K562 (cell line): ENCODE measurements around the gene SPON1. TPM values are rescaled to one million over a fixed set of nuclear protein-coding genes. Genes with fewer than 3 reads are reported as not detected.

Experiments used
- ATAC-seq: fragments of 200-7000 bp; cut with Tn5 transposase; 3 replicates; pipeline ENCODE4 v1.9.1; 2020; ENCODE audit warnings: moderate library complexity
- BruUV-seq: library from RNA; stranded (reverse); fragments of 400-500 nt; replicated peaks from 2 replicates; lab custom pipeline; 2021; lab: Mats Ljungman, UMichigan
- CTCF ChIA-PET: fragments of 300-600 bp; formaldehyde crosslinking; extraction: SDS; loops from one replicate; lab custom pipeline; 2021; ENCODE audit warnings: low intra/inter-chr PET ratio; lab: Yijun Ruan, JAX
- POLR2A ChIA-PET: fragments of 300-600, 350-650 bp; sonication (Branson Sonifier 250); formaldehyde crosslinking; extraction: SDS; loops from one replicate; lab custom pipeline; 2021; ENCODE audit warnings: antibody characterized with exemption, inconsistent platforms; lab: Yijun Ruan, JAX
- DNase-seq, 4 experiments: peaks; one replicate each; pipeline versions ENCODE4 v3.0.0 to v3.0.0-alpha.2; 2011 to 2018; ENCODE audit warnings: low spot score in 3 of 4, mixed read lengths in 3 of 4; ENCODE audit errors: extremely low read depth in 1 of 4
- FAIRE-seq: peaks from 2 replicates; lab custom pipeline; 2011; peaks lifted over from hg19 to GRCh38; lab: Jason Lieb, UNC
- H2AFZ ChIP-seq: 2 replicates; pipeline ENCODE4 v1.6.0; 2011; ENCODE audit warnings: low read depth, low read length, control low read depth, inconsistent platforms
- H3K27ac ChIP-seq: fragments of 200-600 bp; 3 replicates; pipeline ENCODE4 v1.8.0; 2011; ENCODE audit warnings: low read depth, mild to moderate bottlenecking, control low read depth, inconsistent platforms, low read length, moderate library complexity, mixed read lengths; ENCODE audit errors: extremely low read depth
- H3K27me3 ChIP-seq, 2 experiments: fragments of 300-600 bp in 1 of 2; 2 replicates in 1 of 2; 3 replicates in 1 of 2; pipeline versions ENCODE4 v1.6.0 to v1.8.0; 2011; ENCODE audit warnings: inconsistent platforms in 2 of 2, low read length in 2 of 2, mild to moderate bottlenecking in 1 of 2, mixed read lengths in 1 of 2, moderate library complexity in 1 of 2; ENCODE audit not compliant: control insufficient read depth in 2 of 2, insufficient read depth in 2 of 2
- H3K36me3 ChIP-seq: fragments of 300-600 bp; 3 replicates; pipeline ENCODE4 v1.8.0; 2011; ENCODE audit warnings: mild to moderate bottlenecking, low read length, inconsistent platforms; ENCODE audit not compliant: control insufficient read depth, insufficient read depth
- H3K4me1 ChIP-seq, 2 experiments: fragments of 200-600 bp in 1 of 2; replicated peaks in 1 of 2; 2 replicates in 1 of 2; 3 replicates in 1 of 2; pipeline versions ENCODE4 v1.5.1 to v1.8.0; 2011; ENCODE audit warnings: inconsistent platforms in 2 of 2, low read length in 2 of 2, mild to moderate bottlenecking in 1 of 2, mixed read lengths in 1 of 2, moderate library complexity in 1 of 2; ENCODE audit not compliant: control insufficient read depth in 2 of 2, insufficient read depth in 2 of 2
- H3K4me2 ChIP-seq: 2 replicates; pipeline ENCODE4 v1.6.1; 2011; ENCODE audit warnings: low read length, control low read depth, inconsistent platforms, mixed read lengths; ENCODE audit not compliant: insufficient read depth
- H3K4me3 ChIP-seq: fragments of 200-600 bp; sonication (generic), shearing (Covaris generic); 2 replicates; pipeline ENCODE4 v1.5.1; 2016; ENCODE audit warnings: control low read depth, inconsistent platforms
- H3K79me2 ChIP-seq: fragments of 200-600 bp; 3 replicates; pipeline ENCODE4 v1.8.0; 2011; ENCODE audit warnings: low read length, inconsistent platforms; ENCODE audit not compliant: control insufficient read depth, insufficient read depth
- H3K9ac ChIP-seq, 2 experiments: 2 replicates each; pipeline versions ENCODE4 v1.6.0 to v1.6.1; 2011; ENCODE audit warnings: low read depth in 2 of 2, low read length in 2 of 2, control low read depth in 1 of 2, inconsistent platforms in 1 of 2, mild to moderate bottlenecking in 1 of 2, mixed read lengths in 1 of 2; ENCODE audit not compliant: insufficient read depth in 1 of 2
- H3K9me1 ChIP-seq: one replicate; pipeline ENCODE4 v1.6.0; 2011; ENCODE audit warnings: inconsistent platforms, mild to moderate bottlenecking, low read length, moderate library complexity; ENCODE audit not compliant: control insufficient read depth, insufficient read depth
- H3K9me3 ChIP-seq: replicated peaks from 2 replicates; pipeline ENCODE4 v1.5.1; 2011; ENCODE audit warnings: low read depth, low read length, inconsistent platforms; ENCODE audit not compliant: control insufficient read depth, insufficient read depth
- H4K20me1 ChIP-seq: replicated peaks from 2 replicates; pipeline ENCODE4 v1.6.1; 2011; ENCODE audit warnings: low read length, inconsistent platforms, mixed read lengths; ENCODE audit not compliant: control insufficient read depth, insufficient read depth
- C11orf30 ChIP-seq: fragments of 450-650 bp; IDR thresholded peaks from 2 replicates; pipeline ENCODE4 v1.6.1; 2016; ENCODE audit warnings: low read depth, mild to moderate bottlenecking
- CHD2 ChIP-seq: IDR thresholded peaks from 2 replicates; pipeline ENCODE4 v1.6.1; 2011; ENCODE audit warnings: low read depth, low read length
- CTBP1 ChIP-seq: fragments of 450-650 bp; IDR thresholded peaks from 2 replicates; pipeline ENCODE4 v1.6.1; 2016; ENCODE audit warnings: borderline replicate concordance
- FOXA1 ChIP-seq: fragments of 450-650 bp; IDR thresholded peaks from 2 replicates; pipeline ENCODE4 v1.6.1; 2016; ENCODE audit warnings: mild to moderate bottlenecking, borderline replicate concordance
- FOXP1 ChIP-seq: sonication (generic); formaldehyde crosslinking; IDR thresholded peaks from 2 replicates; pipeline ENCODE4 v1.8.0; 2022; ENCODE audit warnings: mild to moderate bottlenecking, missing genetic modification reagents
- GABPB1 ChIP-seq: sonication (generic); formaldehyde crosslinking; IDR thresholded peaks from 2 replicates; pipeline ENCODE4 v1.8.0; 2022; ENCODE audit warnings: mild to moderate bottlenecking, missing genetic modification reagents
- IFI16 ChIP-seq: fragments of 250-450 bp; sonication (Bioruptor Pico); IDR thresholded peaks from 2 replicates; pipeline ENCODE4 v2.1.2; 2022; ENCODE audit warnings: mild to moderate bottlenecking, inconsistent platforms
- POLR2AphosphoS2 ChIP-seq: IDR thresholded peaks from 2 replicates; pipeline ENCODE4 v1.6.1; 2012; ENCODE audit warnings: low read length, improper control_type of control experiment
- PRPF4 ChIP-seq: fragments of 200-400 bp; formaldehyde crosslinking; IDR thresholded peaks from one replicate; pipeline ENCODE4 v1.6.1; 2017; ENCODE audit warnings: low read length, low read depth, mild to moderate bottlenecking; ENCODE audit not compliant: insufficient read depth, poor library complexity, severe bottlenecking
- RHOXF2B ChIP-seq: fragments of 250-450 bp; sonication (Bioruptor Pico); conservative IDR thresholded peaks from 2 replicates; pipeline ENCODE4 v1.5.1; 2021
- STAT5A ChIP-seq: IDR thresholded peaks from 2 replicates; pipeline ENCODE4 v1.6.1; 2012; ENCODE audit warnings: low read length, inconsistent platforms, borderline replicate concordance
- U2AF2 ChIP-seq: fragments of 200-400 bp; formaldehyde crosslinking; optimal IDR thresholded peaks from 2 replicates; pipeline ENCODE3; 2017; ENCODE audit warnings: low read depth, mild to moderate bottlenecking, low read length
- ZNF282 ChIP-seq: sonication (generic); formaldehyde crosslinking; IDR thresholded peaks from 2 replicates; pipeline ENCODE4 v1.8.1; 2023; ENCODE audit warnings: missing genetic modification reagents
- WGBS: fragments of 100-300 bp; shearing (Covaris generic); methylation state at CpG from one replicate; pipeline ENCODE4 v1.1.6; 2016; ENCODE audit warnings: low coverage, mixed read lengths; ENCODE audit not compliant: insufficient coverage; ENCODE audit errors: missing lambda C conversion rate; 5-methylcytosine and 5-hydroxymethylcytosine counted together
- in situ Hi-C: fragments of 300-500 bp; cut with MboI; formaldehyde crosslinking; loops from 4 replicates; pipeline ENCODE4 v1.15.0; 2018; ENCODE audit warnings: inconsistent platforms, mixed read lengths
- intact Hi-C: fragments of 100-400 bp; cut with micrococcal nuclease; formaldehyde crosslinking; loops from 2 replicates; pipeline ENCODE4 v1.14.2; 2022
- polyA plus RNA-seq, 8 experiments: library from polyadenylated mRNA; depleted of rRNA in 4 of 8; stranded (reverse) in 5 of 8; unstranded in 3 of 8; fragments of >200 nt; fragmentation: Nextera tagmentation in 2 of 8; fragmentation: Illumina TruSeq in 1 of 8; extraction: Ambion mirVana in 2 of 8; extraction: Trizol in 1 of 8; gene quantifications; 2 replicates each; pipeline versions ENCODE4 v1.2.1 to v1.2.3, GENCODE V29; 2011 to 2014; ENCODE audit warnings: inconsistent platforms in 1 of 8, missing spikeins in 1 of 8
- total RNA-seq, 7 experiments: library from RNA; depleted of rRNA in 6 of 7; stranded (reverse); fragments of >200 nt in 6 of 7; fragmentation: Illumina TruSeq in 2 of 7; extraction: Trizol in 2 of 7; gene quantifications; 2 replicates each; pipeline versions ENCODE4 v1.2.1 to v1.2.3, GENCODE V29; 2011 to 2021; ENCODE audit warnings: low replicate concordance in 1 of 7
- TF ChIP-seq, protein P1 (sequence below): IDR thresholded peaks from 2 replicates; pipeline ENCODE4 v1.6.1; 2012; ENCODE audit warnings: low read depth, low read length, improper control_type of control experiment, borderline replicate concordance
- TF ChIP-seq, protein P2 (sequence below), 2 experiments: fragments of 450-650 bp in 1 of 2; IDR thresholded peaks; 2 replicates each; pipeline ENCODE4 v1.6.1; 2011 to 2017; ENCODE audit warnings: low read depth in 2 of 2, antibody characterized with exemption in 1 of 2, borderline replicate concordance in 1 of 2, low read length in 1 of 2, mild to moderate bottlenecking in 1 of 2, mixed read lengths in 1 of 2; ENCODE audit not compliant: control insufficient read depth in 1 of 2
- TF ChIP-seq, protein P3 (sequence below): sonication (generic); formaldehyde crosslinking; IDR thresholded peaks from 2 replicates; pipeline ENCODE4 v1.8.1; 2022; ENCODE audit warnings: missing genetic modification reagents

Gene SPON1
- total and polyA plus RNA-seq, 9 of the 15 experiments (the other 6 are each of a cell fraction or from before 2014, with no cell fraction given): 0.04 to 0.06 TPM; not detected in 7

DNA sequence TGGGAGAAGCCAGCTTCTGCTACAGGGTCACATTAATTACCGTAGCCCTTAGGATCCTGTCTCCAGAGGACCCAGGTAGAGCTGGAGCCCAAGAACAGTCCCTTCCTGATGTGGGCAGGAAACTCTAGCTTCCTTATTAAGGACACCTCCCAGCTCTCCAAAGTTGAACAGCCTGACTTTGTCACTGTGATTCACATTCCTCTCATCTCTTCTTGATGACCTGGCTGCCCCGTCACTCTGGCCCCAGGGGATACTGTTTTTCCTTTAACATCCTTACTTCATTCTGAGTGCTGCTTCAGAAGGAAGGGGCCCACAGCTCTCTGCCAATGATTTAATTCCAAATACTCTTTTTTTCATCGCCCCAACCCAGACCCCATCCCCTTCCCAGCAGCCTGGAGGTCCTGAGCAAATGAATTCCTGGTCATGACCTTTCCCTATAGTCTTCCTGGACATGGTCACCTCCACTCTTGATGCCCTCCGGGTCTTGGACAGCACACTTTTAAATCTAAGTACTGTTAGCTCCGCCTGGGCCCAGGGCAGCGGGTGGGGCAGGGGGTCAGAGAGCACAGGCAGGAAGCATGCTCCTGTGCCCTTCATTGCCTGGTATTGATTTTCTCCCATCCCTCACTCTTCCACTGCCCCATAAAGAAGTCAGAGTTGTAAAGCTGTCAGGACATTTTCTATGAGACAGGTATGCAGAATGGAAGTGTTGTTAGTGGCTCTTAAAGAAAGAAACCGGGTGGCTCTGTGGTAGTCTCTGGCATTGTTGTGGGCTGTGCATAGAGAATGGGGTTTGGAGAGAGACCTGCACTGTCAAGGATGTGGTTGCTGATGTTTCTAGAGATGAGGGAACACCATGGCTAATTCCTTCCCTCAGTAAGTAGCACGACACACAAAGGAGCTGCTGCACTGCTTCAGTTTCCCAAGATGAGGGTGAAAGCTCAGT is 22.3 kb upstream of the SPON1 start:
- FAIRE-seq: no peak
- no peaks in the 10 kb centered on the region; a peak in 1 of 5 replicates for H3K27me3 ChIP-seq
- H3K9ac ChIP-seq: no peak overlapping the region
- ATAC-seq: no peak
- no peaks in the 10 kb centered on the region; the same call in 1 of the 2 replicates for H4K20me1 ChIP-seq
- CTCF ChIA-PET: no interaction called here
- H3K4me3 ChIP-seq: no peak overlapping the region
- peak overlapping the region; percentile 81; the same call in 1 of the 2 replicates for H2AFZ ChIP-seq
- no peak for DNase-seq
- POLR2A ChIA-PET: interaction anchor here (0.9 kb wide), 1 partner anchor 12 kb away, joined by 3 read pairs; no protein-coding TSS in a partner anchor
- peaks cover 0 to 2% of the 10 kb centered on the region in 2 experiments; a peak in 1 of 5 replicates for H3K4me1 ChIP-seq
- intact Hi-C loops (no loop called here), in situ Hi-C loops (no loop called here)
- no peaks in the 10 kb centered on the region for H3K79me2 ChIP-seq
- no peaks in the 10 kb centered on the region for H3K9me3 ChIP-seq
- no TSS peak for BruUV-seq
- no peaks in the 10 kb centered on the region for H3K36me3 ChIP-seq
- H3K9me1 ChIP-seq: no peaks in the 10 kb centered on the region
- no peak overlapping the region for H3K4me2 ChIP-seq
- 24% methylated on average over 8 of the region's 8 CpGs for WGBS
- H3K27ac ChIP-seq: no peak overlapping the region
- TF ChIP-seq GABPB1 (no peak), U2AF2 (no peak), RHOXF2B (CRISPR knock-in tag) (no peak), STAT5A (no peak), C11orf30 (no peak), ZNF282 (no peak), IFI16 (CRISPR knock-in tag) (no peak), CTBP1 (no peak), FOXP1 (CRISPR knock-in tag) (no peak), POLR2AphosphoS2 (no peak), CHD2 (no peak), FOXA1 (no peak), PRPF4 (no peak)
- TF ChIP-seq, protein P1, sequence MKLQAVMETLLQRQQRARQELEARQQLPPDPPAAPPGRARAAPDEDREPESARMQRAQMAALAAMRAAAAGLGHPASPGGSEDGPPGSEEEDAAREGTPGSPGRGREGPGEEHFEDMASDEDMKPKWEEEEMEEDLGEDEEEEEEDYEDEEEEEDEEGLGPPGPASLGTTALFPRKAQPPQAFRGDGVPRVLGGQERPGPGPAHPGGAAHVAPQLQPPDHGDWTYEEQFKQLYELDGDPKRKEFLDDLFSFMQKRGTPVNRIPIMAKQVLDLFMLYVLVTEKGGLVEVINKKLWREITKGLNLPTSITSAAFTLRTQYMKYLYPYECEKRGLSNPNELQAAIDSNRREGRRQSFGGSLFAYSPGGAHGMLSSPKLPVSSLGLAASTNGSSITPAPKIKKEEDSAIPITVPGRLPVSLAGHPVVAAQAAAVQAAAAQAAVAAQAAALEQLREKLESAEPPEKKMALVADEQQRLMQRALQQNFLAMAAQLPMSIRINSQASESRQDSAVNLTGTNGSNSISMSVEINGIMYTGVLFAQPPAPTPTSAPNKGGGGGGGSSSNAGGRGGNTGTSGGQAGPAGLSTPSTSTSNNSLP: no peak
- TF ChIP-seq, protein P2, sequence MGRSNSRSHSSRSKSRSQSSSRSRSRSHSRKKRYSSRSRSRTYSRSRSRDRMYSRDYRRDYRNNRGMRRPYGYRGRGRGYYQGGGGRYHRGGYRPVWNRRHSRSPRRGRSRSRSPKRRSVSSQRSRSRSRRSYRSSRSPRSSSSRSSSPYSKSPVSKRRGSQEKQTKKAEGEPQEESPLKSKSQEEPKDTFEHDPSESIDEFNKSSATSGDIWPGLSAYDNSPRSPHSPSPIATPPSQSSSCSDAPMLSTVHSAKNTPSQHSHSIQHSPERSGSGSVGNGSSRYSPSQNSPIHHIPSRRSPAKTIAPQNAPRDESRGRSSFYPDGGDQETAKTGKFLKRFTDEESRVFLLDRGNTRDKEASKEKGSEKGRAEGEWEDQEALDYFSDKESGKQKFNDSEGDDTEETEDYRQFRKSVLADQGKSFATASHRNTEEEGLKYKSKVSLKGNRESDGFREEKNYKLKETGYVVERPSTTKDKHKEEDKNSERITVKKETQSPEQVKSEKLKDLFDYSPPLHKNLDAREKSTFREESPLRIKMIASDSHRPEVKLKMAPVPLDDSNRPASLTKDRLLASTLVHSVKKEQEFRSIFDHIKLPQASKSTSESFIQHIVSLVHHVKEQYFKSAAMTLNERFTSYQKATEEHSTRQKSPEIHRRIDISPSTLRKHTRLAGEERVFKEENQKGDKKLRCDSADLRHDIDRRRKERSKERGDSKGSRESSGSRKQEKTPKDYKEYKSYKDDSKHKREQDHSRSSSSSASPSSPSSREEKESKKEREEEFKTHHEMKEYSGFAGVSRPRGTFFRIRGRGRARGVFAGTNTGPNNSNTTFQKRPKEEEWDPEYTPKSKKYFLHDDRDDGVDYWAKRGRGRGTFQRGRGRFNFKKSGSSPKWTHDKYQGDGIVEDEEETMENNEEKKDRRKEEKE (IDR thresholded peaks at IDR 0.05; ENCODE audit: borderline replicate concordance in 1 of 2, control insufficient read depth in 1 of 2, low read depth in 2 of 2, low read length in 1 of 2): no peak
- TF ChIP-seq, protein P3, sequence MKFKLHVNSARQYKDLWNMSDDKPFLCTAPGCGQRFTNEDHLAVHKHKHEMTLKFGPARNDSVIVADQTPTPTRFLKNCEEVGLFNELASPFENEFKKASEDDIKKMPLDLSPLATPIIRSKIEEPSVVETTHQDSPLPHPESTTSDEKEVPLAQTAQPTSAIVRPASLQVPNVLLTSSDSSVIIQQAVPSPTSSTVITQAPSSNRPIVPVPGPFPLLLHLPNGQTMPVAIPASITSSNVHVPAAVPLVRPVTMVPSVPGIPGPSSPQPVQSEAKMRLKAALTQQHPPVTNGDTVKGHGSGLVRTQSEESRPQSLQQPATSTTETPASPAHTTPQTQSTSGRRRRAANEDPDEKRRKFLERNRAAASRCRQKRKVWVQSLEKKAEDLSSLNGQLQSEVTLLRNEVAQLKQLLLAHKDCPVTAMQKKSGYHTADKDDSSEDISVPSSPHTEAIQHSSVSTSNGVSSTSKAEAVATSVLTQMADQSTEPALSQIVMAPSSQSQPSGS (CRISPR knock-in tag): no peak
